ENCODE data around the gene NCL. TPM values are rescaled to one million over a fixed set of nuclear protein-coding genes. Genes with fewer than 3 reads are reported as not detected.

The NCL gene
- total and polyA plus RNA-seq, 2 of the 4 experiments (the other 2 are of a cell fraction): 267 to 289 TPM

DNA sequence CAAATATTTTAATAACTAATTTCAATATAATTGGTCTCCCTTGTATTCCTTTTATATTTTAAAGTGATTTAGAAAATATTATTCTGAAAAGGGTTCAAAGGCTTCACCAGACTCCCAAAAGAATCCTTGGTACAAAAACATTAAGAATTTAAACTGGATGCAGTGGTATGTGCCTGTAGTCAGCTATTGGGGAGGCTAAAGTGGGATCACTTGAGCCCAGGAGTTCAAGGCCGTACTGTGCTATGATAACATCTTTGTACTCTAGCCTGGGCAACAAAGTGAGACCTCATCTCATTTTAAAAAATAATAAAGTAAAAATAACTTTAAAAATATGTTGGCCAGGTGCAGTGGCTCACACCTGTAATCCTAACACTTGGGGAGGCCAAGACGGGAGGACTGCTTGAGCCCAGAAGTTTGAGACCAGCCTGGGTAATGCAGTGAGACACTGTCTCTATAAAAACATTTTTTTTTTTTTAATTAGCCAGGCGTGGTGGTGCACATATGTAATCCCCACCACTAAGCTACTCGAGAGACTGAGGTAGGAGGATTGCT lies 14.7 kb downstream of the NCL start:
- no TSS peak for BruUV-seq (replicated peaks)
- no peaks in the 10 kb centered on the region for H3K9me1 ChIP-seq (ENCODE audit: insufficient read depth, low read length)
- POLR2A ChIA-PET (ENCODE audit: unreplicated experiment): no interaction called here
- H3K4ac ChIP-seq (ENCODE audit: low read depth, low read length): no peak overlapping the region
- H3K56ac ChIP-seq (ENCODE audit: extremely low read depth, insufficient read depth, low read length): no peak overlapping the region
- H4K91ac ChIP-seq (ENCODE audit: insufficient read depth, low read depth, low read length): no peak overlapping the region
- no peak overlapping the region for H3K23ac ChIP-seq (ENCODE audit: low read depth, low read length)
- no peaks in the 10 kb centered on the region for H3K4me1 ChIP-seq (ENCODE audit: control insufficient read depth, insufficient read depth, low read length)
- ATAC-seq (ENCODE audit: low read depth) (no peak), DNase-seq (no peak)
- H2BK120ac ChIP-seq (ENCODE audit: low read depth, low read length): no peak overlapping the region
- H3K4me2 ChIP-seq (ENCODE audit: low read depth, low read length): no peak overlapping the region
- no peak overlapping the region for H4K8ac ChIP-seq (ENCODE audit: low read depth in 2 of 2, low read length in 2 of 2)
- no CpG with 5 or more reads among the region's 4 CpGs for WGBS, 2 experiments (ENCODE audit: extremely low coverage in 2 of 2, insufficient read length in 1 of 2)
- no peak overlapping the region for H2AK9ac ChIP-seq (replicated peaks; ENCODE audit: low read depth, low read length, poor library complexity)
- no peak overlapping the region for H3K9ac ChIP-seq (ENCODE audit: low read depth, low read length)
- peaks cover 21% of the 10 kb centered on the region for H3K36me3 ChIP-seq (ENCODE audit: control insufficient read depth, insufficient read depth, low read length)
- peaks cover 9% of the 10 kb centered on the region; the same call in 1 of the 2 replicates for H4K20me1 ChIP-seq (ENCODE audit: insufficient read depth, low read length)
- no peaks in the 10 kb centered on the region for H3K9me3 ChIP-seq (ENCODE audit: control insufficient read depth, insufficient read depth, low read length)
- no peaks in the 10 kb centered on the region for H3K27me3 ChIP-seq (ENCODE audit: control insufficient read depth, insufficient read depth, low read length)
- H2BK15ac ChIP-seq (ENCODE audit: low read depth, low read length): no peak overlapping the region
- no peak overlapping the region for H4K5ac ChIP-seq (ENCODE audit: low read depth, low read length)
- no peak overlapping the region for H2AFZ ChIP-seq (replicated peaks; ENCODE audit: low read length, poor library complexity)
- no peak overlapping the region for H3K18ac ChIP-seq (ENCODE audit: low read depth, low read length)
- no peak overlapping the region for H2BK20ac ChIP-seq (ENCODE audit: low read depth, low read length)
- CTCF ChIA-PET: no interaction called here
- TF ChIP-seq, protein P1, sequence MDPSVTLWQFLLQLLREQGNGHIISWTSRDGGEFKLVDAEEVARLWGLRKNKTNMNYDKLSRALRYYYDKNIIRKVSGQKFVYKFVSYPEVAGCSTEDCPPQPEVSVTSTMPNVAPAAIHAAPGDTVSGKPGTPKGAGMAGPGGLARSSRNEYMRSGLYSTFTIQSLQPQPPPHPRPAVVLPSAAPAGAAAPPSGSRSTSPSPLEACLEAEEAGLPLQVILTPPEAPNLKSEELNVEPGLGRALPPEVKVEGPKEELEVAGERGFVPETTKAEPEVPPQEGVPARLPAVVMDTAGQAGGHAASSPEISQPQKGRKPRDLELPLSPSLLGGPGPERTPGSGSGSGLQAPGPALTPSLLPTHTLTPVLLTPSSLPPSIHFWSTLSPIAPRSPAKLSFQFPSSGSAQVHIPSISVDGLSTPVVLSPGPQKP (IDR thresholded peaks at IDR 0.05; ENCODE audit: borderline replicate concordance, low read depth, low read length): no peak
- TF ChIP-seq RFX5 (IDR thresholded peaks at IDR 0.05; ENCODE audit: low read depth, low read length): no peak
- no peak for TF ChIP-seq MAZ (IDR thresholded peaks at IDR 0.05; ENCODE audit: borderline replicate concordance, low read depth, low read length)
- TF ChIP-seq FOS (IDR thresholded peaks at IDR 0.05; ENCODE audit: low read depth, low read length): no peak
- TF ChIP-seq CEBPB (IDR thresholded peaks at IDR 0.05; ENCODE audit: low read depth, low read length): no peak
- no peak for TF ChIP-seq MXI1 (IDR thresholded peaks at IDR 0.05; ENCODE audit: borderline replicate concordance, low read depth, low read length)
- TF ChIP-seq, protein P2, sequence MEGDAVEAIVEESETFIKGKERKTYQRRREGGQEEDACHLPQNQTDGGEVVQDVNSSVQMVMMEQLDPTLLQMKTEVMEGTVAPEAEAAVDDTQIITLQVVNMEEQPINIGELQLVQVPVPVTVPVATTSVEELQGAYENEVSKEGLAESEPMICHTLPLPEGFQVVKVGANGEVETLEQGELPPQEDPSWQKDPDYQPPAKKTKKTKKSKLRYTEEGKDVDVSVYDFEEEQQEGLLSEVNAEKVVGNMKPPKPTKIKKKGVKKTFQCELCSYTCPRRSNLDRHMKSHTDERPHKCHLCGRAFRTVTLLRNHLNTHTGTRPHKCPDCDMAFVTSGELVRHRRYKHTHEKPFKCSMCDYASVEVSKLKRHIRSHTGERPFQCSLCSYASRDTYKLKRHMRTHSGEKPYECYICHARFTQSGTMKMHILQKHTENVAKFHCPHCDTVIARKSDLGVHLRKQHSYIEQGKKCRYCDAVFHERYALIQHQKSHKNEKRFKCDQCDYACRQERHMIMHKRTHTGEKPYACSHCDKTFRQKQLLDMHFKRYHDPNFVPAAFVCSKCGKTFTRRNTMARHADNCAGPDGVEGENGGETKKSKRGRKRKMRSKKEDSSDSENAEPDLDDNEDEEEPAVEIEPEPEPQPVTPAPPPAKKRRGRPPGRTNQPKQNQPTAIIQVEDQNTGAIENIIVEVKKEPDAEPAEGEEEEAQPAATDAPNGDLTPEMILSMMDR (conservative IDR thresholded peaks at IDR 0.05; ENCODE audit: low read depth, low read length): no peak
- TF ChIP-seq, protein P3, sequence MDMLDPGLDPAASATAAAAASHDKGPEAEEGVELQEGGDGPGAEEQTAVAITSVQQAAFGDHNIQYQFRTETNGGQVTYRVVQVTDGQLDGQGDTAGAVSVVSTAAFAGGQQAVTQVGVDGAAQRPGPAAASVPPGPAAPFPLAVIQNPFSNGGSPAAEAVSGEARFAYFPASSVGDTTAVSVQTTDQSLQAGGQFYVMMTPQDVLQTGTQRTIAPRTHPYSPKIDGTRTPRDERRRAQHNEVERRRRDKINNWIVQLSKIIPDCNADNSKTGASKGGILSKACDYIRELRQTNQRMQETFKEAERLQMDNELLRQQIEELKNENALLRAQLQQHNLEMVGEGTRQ (IDR thresholded peaks at IDR 0.05; ENCODE audit: low read depth, low read length): no peak
- no peak for TF ChIP-seq NFE2L2 (IDR thresholded peaks at IDR 0.05; ENCODE audit: low read depth, low read length)
- TF ChIP-seq MAFK (IDR thresholded peaks at IDR 0.05; ENCODE audit: low read depth, low read length): no peak
- no peak for TF ChIP-seq POLR2A (IDR thresholded peaks at IDR 0.05; ENCODE audit: low read depth, low read length)
- no peak for TF ChIP-seq BHLHE40 (IDR thresholded peaks at IDR 0.05; ENCODE audit: low read depth, low read length)
- no peak for TF ChIP-seq RCOR1 (IDR thresholded peaks at IDR 0.05; ENCODE audit: insufficient replicate concordance, low read length)
- H2BK5ac ChIP-seq (ENCODE audit: low read depth, low read length, poor library complexity, severe bottlenecking): no peak overlapping the region
- dilution Hi-C loops (cut with HindIII; ENCODE audit: low sequenced_read_pairs, unreplicated experiment): no loop called here
- no peak overlapping the region for H3K14ac ChIP-seq (replicated peaks; ENCODE audit: low read depth, low read length)
- intact Hi-C loops (cut with micrococcal nuclease): loop anchor here (10.0 kb wide), 1 partner anchor 545 kb away; no protein-coding TSS in a partner anchor
- in situ Hi-C loops (cut with MboI; ENCODE audit: low sequenced_read_pairs): loop anchor here (10.0 kb wide), 1 partner anchor 345 kb away; no protein-coding TSS in a partner anchor
- H3K27ac ChIP-seq (ENCODE audit: insufficient read depth, low read length): no peak overlapping the region
- no peak overlapping the region for H3K4me3 ChIP-seq (ENCODE audit: insufficient read depth, low read depth, low read length)
- H3K79me1 ChIP-seq (ENCODE audit: low read depth in 1 of 2, low read length in 2 of 2): 0 out of 4 replicates have a peak, but pooled peaks cover 0 to 4% of the 10 kb centered on the region in 2 experiments
- no peak overlapping the region for H2AK5ac ChIP-seq (ENCODE audit: low read depth, low read length)
